A673 (cell line): ENCODE data around the gene BCDIN3D.

ENCODE experiments used
- EZH2 ChIP-seq: fragments of 200-600 bp; sonication (generic); IDR thresholded peaks from 2 replicates; pipeline ENCODE4 v1.6.1; 2017; ENCODE audit warnings: borderline replicate concordance, low read depth, mild to moderate bottlenecking, mixed read lengths, antibody characterized with exemption, low read length; ENCODE audit not compliant: poor library complexity, severe bottlenecking
- TF ChIP-seq, protein P1 (sequence below): fragments of 300-800, 200-600 bp; sonication (generic); conservative IDR thresholded peaks from 2 replicates; pipeline ENCODE4 v1.5.1; 2017; ENCODE audit warnings: low read depth, mild to moderate bottlenecking, antibody characterized with exemption, low read length, moderate library complexity, mixed read lengths

DNA sequence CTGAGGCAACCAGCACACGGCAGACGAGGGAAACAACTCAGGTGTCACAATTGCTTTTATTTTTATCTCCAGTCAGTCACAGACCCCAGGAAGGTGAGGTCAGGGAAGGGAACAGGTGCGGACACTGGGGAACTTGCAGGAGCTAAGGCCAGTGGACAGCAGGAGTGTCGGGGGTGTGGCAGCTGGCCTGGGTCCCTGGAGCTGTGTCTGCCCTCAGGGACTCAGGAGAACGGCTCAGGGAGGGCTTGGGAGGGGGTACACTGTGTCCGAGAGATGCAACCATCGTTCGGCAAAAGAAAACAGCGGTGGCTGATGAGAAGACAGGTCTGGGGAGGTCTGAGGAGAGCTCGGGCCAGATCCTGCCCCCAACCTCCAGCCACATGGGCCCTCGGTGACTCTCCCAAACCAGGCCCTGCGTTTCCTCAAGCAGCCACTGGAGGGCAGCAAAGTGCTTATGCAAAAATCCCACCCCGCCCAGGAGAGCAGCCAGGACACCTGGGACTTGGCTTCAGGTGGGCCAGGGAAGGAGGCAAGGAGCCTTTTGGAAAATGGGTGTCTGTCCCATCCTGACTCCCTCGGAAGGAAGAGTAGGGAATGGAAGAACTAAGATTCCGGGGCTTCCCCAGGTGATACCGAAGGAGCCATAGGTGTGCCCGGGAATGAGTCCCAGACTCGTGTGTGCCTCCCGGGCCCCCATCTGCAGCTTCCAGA is 24.1 kb upstream of the BCDIN3D start:
- TF ChIP-seq EZH2: no peak
- TF ChIP-seq, protein P1, sequence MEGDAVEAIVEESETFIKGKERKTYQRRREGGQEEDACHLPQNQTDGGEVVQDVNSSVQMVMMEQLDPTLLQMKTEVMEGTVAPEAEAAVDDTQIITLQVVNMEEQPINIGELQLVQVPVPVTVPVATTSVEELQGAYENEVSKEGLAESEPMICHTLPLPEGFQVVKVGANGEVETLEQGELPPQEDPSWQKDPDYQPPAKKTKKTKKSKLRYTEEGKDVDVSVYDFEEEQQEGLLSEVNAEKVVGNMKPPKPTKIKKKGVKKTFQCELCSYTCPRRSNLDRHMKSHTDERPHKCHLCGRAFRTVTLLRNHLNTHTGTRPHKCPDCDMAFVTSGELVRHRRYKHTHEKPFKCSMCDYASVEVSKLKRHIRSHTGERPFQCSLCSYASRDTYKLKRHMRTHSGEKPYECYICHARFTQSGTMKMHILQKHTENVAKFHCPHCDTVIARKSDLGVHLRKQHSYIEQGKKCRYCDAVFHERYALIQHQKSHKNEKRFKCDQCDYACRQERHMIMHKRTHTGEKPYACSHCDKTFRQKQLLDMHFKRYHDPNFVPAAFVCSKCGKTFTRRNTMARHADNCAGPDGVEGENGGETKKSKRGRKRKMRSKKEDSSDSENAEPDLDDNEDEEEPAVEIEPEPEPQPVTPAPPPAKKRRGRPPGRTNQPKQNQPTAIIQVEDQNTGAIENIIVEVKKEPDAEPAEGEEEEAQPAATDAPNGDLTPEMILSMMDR: peak; percentile 97
